K562 (cell line): Measurements from ENCODE around the gene CAPRIN1. TPM values are rescaled to one million over a fixed set of nuclear protein-coding genes. Genes with fewer than 3 reads are reported as not detected.

Experiments
- CREB1 ChIP-seq, 2 experiments: sonication (generic) in 1 of 2; formaldehyde crosslinking in 1 of 2; IDR thresholded peaks; 2 replicates each; pipeline versions ENCODE4 v1.6.1 to v1.8.0; 2012 to 2022; ENCODE audit warnings: inconsistent platforms in 1 of 2, mild to moderate bottlenecking in 1 of 2, missing genetic modification reagents in 1 of 2, moderate library complexity in 1 of 2
- ERF ChIP-seq: fragments of 450-650 bp; formaldehyde crosslinking; IDR thresholded peaks from 2 replicates; pipeline ENCODE4 v1.4.0; 2020; ENCODE audit warnings: mild to moderate bottlenecking, mixed read lengths
- EZH2 ChIP-seq: IDR thresholded peaks from 2 replicates; pipeline ENCODE4 v1.6.1; 2012; ENCODE audit warnings: low read depth, mild to moderate bottlenecking, inconsistent platforms, low read length, borderline replicate concordance
- FOS ChIP-seq: IDR thresholded peaks from 3 replicates; pipeline ENCODE4 v1.6.1; 2011; ENCODE audit not compliant: insufficient read length; ENCODE audit errors: extremely low read depth
- FUS ChIP-seq: fragments of 200-400 bp; formaldehyde crosslinking; optimal IDR thresholded peaks from 2 replicates; pipeline ENCODE3; 2017; ENCODE audit warnings: low read depth, low read length
- MED1 ChIP-seq: sonication (generic); formaldehyde crosslinking; IDR thresholded peaks from 2 replicates; pipeline ENCODE4 v1.8.1; 2023; ENCODE audit warnings: missing genetic modification reagents, borderline replicate concordance
- NR2F6 ChIP-seq: fragments of 450-650 bp; formaldehyde crosslinking; IDR thresholded peaks from 2 replicates; pipeline ENCODE4 v1.4.0; 2020; ENCODE audit warnings: mild to moderate bottlenecking
- RBFOX2 ChIP-seq: fragments of 200-400 bp; formaldehyde crosslinking; IDR thresholded peaks from 2 replicates; pipeline ENCODE4 v1.6.1; 2017; ENCODE audit warnings: low read depth, mild to moderate bottlenecking, low read length, moderate library complexity
- TEAD4 ChIP-seq, 2 experiments: sonication (generic) in 1 of 2; formaldehyde crosslinking in 1 of 2; IDR thresholded peaks; 2 replicates each; pipeline versions ENCODE4 v1.6.1 to v1.8.0; 2012 to 2022; ENCODE audit warnings: borderline replicate concordance in 1 of 2, inconsistent platforms in 1 of 2, low read length in 1 of 2, mild to moderate bottlenecking in 1 of 2, missing genetic modification reagents in 1 of 2
- ZNF23 ChIP-seq: fragments of 250-450 bp; sonication (Bioruptor Pico); IDR thresholded peaks from 2 replicates; pipeline ENCODE4 v1.4.0; 2020; ENCODE audit warnings: mild to moderate bottlenecking
- ZNF263 ChIP-seq: sonication (generic); formaldehyde crosslinking; IDR thresholded peaks from 2 replicates; pipeline ENCODE4 v1.8.0; 2022; ENCODE audit warnings: mild to moderate bottlenecking, missing genetic modification reagents, borderline replicate concordance
- ZNF445 ChIP-seq: fragments of 250-450 bp; sonication (Bioruptor Pico); IDR thresholded peaks from 2 replicates; pipeline ENCODE4 v1.4.0; 2020; ENCODE audit warnings: low read depth, mild to moderate bottlenecking, moderate library complexity
- ZNF778 ChIP-seq: fragments of 450-650 bp; formaldehyde crosslinking; IDR thresholded peaks from 2 replicates; pipeline ENCODE4 v1.4.0; 2020; ENCODE audit warnings: mild to moderate bottlenecking, moderate library complexity
- ZNF780A ChIP-seq: fragments of 250-450 bp; sonication (Bioruptor Pico); IDR thresholded peaks from 2 replicates; pipeline ENCODE4 v1.5.0; 2021; ENCODE audit warnings: mild to moderate bottlenecking
- polyA plus RNA-seq, 8 experiments: library from polyadenylated mRNA; depleted of rRNA in 4 of 8; stranded (reverse) in 5 of 8; unstranded in 3 of 8; fragments of >200 nt; fragmentation: Nextera tagmentation in 2 of 8; fragmentation: Illumina TruSeq in 1 of 8; extraction: Ambion mirVana in 2 of 8; extraction: Trizol in 1 of 8; gene quantifications; 2 replicates each; pipeline versions ENCODE4 v1.2.1 to v1.2.3, GENCODE V29; 2011 to 2014; ENCODE audit warnings: inconsistent platforms in 1 of 8, missing spikeins in 1 of 8
- total RNA-seq, 7 experiments: library from RNA; depleted of rRNA in 6 of 7; stranded (reverse); fragments of >200 nt in 6 of 7; fragmentation: Illumina TruSeq in 2 of 7; extraction: Trizol in 2 of 7; gene quantifications; 2 replicates each; pipeline versions ENCODE4 v1.2.1 to v1.2.3, GENCODE V29; 2011 to 2021; ENCODE audit warnings: low replicate concordance in 1 of 7
- TF ChIP-seq, protein P1 (sequence below), 2 experiments: fragments of 150-350 bp in 1 of 2; IDR thresholded peaks; 2 replicates each; pipeline ENCODE4 v1.6.1; 2012 to 2016; ENCODE audit warnings: low read depth in 2 of 2, low read length in 2 of 2, mild to moderate bottlenecking in 1 of 2, moderate library complexity in 1 of 2
- TF ChIP-seq, protein P2 (sequence below): fragments of 250-450 bp; sonication (Bioruptor Pico); IDR thresholded peaks from 2 replicates; pipeline ENCODE4 v1.4.0; 2020; ENCODE audit warnings: mild to moderate bottlenecking, moderate library complexity
- TF ChIP-seq, protein P3 (sequence below): fragments of 450-650 bp; IDR thresholded peaks from one replicate; pipeline ENCODE4 v1.6.1; 2018; ENCODE audit warnings: mild to moderate bottlenecking, moderate library complexity; ENCODE audit not compliant: partially characterized antibody

Gene CAPRIN1
- total and polyA plus RNA-seq, 9 of the 15 experiments (the other 6 are each of a cell fraction or from before 2014, with no cell fraction given), result 49.6 to 271 (median 244) TPM

DNA sequence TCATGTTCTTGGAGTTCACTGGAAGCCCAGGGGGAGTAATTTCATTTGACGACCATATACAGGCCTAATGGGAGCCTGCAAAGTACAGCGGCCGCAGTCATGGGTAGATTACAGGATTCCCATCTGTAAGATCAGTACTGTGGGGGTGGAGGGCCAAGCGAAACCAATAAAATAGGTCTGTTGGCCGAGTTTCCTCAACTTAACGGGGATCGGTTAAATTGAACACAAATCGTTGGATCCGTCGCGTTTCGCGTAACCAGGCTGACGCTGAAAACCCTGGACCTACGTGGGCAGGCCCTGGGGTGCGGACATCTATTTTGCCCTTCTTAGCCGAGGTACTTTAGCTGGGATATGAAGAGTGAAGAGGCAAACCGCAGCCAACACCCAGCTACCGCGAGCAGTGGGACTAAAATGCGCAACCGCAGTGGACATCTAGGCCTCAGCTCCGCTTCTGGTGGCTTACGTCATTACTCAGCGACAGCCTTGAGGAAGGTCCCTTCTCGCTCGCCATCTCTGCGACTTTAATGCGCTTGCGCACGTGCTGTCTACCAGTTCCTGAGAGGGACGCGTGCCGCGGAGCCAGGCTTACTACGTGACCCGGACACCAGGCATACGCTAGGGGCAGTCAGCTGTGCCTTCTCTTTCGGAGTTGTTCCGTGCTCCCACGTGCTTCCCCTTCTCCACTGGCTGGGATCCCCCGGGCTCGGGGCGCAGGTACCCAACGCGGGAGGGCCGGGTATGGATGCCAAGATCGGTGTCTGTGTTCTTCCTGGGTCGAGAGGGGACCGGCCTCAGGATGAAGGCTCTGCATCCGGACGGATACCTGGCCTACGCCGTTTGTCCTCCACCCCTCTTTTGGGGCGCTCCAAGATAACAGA is 53.8 kb downstream of the CAPRIN1 start, which contains the start of gene NAT10 (continued):
- TF ChIP-seq ZNF263 (peak; percentile 85), FUS (no peak), MED1 (CRISPR knock-in tag) (no peak), ZNF780A (CRISPR knock-in tag) (no peak; the same call in 1 of the 2 replicates), EZH2 (no peak), ZNF778 (CRISPR knock-in tag) (no peak), TEAD4 (IDR thresholded peaks at IDR 0.05; ENCODE audit: low read length) (peak; percentile 41), TEAD4 (CRISPR knock-in tag; IDR thresholded peaks at IDR 0.05; ENCODE audit: borderline replicate concordance) (no peak), ZNF445 (peak; percentile 47; the same call in 1 of the 2 replicates), FOS (no peak), ERF (peak; percentile 69; the same call in 1 of the 2 replicates), CREB1 (IDR thresholded peaks at IDR 0.05) (peak; percentile 98), CREB1 (CRISPR knock-in tag; IDR thresholded peaks at IDR 0.05) (peak; percentile 99), RBFOX2 (peak; percentile 94), NR2F6 (peak; percentile 81; the same call in 1 of the 2 replicates), ZNF23 (CRISPR knock-in tag) (no peak)
- TF ChIP-seq, protein P1, sequence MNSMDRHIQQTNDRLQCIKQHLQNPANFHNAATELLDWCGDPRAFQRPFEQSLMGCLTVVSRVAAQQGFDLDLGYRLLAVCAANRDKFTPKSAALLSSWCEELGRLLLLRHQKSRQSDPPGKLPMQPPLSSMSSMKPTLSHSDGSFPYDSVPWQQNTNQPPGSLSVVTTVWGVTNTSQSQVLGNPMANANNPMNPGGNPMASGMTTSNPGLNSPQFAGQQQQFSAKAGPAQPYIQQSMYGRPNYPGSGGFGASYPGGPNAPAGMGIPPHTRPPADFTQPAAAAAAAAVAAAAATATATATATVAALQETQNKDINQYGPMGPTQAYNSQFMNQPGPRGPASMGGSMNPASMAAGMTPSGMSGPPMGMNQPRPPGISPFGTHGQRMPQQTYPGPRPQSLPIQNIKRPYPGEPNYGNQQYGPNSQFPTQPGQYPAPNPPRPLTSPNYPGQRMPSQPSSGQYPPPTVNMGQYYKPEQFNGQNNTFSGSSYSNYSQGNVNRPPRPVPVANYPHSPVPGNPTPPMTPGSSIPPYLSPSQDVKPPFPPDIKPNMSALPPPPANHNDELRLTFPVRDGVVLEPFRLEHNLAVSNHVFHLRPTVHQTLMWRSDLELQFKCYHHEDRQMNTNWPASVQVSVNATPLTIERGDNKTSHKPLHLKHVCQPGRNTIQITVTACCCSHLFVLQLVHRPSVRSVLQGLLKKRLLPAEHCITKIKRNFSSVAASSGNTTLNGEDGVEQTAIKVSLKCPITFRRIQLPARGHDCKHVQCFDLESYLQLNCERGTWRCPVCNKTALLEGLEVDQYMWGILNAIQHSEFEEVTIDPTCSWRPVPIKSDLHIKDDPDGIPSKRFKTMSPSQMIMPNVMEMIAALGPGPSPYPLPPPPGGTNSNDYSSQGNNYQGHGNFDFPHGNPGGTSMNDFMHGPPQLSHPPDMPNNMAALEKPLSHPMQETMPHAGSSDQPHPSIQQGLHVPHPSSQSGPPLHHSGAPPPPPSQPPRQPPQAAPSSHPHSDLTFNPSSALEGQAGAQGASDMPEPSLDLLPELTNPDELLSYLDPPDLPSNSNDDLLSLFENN (IDR thresholded peaks at IDR 0.05; ENCODE audit: low read depth in 2 of 2, low read length in 2 of 2), result peak in 1 of 2 experiments; percentile 12; a peak in 1 of 4 replicates
- TF ChIP-seq, protein P2, sequence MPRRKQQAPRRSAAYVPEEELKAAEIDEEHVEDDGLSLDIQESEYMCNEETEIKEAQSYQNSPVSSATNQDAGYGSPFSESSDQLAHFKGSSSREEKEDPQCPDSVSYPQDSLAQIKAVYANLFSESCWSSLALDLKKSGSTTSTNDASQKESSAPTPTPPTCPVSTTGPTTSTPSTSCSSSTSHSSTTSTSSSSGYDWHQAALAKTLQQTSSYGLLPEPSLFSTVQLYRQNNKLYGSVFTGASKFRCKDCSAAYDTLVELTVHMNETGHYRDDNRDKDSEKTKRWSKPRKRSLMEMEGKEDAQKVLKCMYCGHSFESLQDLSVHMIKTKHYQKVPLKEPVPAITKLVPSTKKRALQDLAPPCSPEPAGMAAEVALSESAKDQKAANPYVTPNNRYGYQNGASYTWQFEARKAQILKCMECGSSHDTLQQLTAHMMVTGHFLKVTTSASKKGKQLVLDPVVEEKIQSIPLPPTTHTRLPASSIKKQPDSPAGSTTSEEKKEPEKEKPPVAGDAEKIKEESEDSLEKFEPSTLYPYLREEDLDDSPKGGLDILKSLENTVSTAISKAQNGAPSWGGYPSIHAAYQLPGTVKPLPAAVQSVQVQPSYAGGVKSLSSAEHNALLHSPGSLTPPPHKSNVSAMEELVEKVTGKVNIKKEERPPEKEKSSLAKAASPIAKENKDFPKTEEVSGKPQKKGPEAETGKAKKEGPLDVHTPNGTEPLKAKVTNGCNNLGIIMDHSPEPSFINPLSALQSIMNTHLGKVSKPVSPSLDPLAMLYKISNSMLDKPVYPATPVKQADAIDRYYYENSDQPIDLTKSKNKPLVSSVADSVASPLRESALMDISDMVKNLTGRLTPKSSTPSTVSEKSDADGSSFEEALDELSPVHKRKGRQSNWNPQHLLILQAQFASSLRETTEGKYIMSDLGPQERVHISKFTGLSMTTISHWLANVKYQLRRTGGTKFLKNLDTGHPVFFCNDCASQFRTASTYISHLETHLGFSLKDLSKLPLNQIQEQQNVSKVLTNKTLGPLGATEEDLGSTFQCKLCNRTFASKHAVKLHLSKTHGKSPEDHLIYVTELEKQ (CRISPR knock-in tag), result no peak
- TF ChIP-seq, protein P3, sequence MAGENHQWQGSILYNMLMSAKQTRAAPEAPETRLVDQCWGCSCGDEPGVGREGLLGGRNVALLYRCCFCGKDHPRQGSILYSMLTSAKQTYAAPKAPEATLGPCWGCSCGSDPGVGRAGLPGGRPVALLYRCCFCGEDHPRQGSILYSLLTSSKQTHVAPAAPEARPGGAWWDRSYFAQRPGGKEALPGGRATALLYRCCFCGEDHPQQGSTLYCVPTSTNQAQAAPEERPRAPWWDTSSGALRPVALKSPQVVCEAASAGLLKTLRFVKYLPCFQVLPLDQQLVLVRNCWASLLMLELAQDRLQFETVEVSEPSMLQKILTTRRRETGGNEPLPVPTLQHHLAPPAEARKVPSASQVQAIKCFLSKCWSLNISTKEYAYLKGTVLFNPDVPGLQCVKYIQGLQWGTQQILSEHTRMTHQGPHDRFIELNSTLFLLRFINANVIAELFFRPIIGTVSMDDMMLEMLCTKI, result no peak
